H1 (cell line): ENCODE results near the gene PPIL4. TPM values are rescaled to one million over a fixed set of nuclear protein-coding genes. Genes with fewer than 3 reads are reported as not detected.

Experiments
- CTCF ChIA-PET: fragments of 300-600 bp; sonication (Branson Sonifier 250); formaldehyde crosslinking; loops from one replicate; lab custom pipeline; 2021; ENCODE audit not compliant: partially characterized antibody; lab: Charles Lee
- POLR2A ChIA-PET: fragments of 300-600 bp; sonication (Branson Sonifier 250); formaldehyde crosslinking; loops from one replicate; lab custom pipeline; 2021; ENCODE audit warnings: inconsistent platforms; ENCODE audit not compliant: partially characterized antibody; lab: Charles Lee
- DNase-seq, 2 experiments: peaks; one replicate each; pipeline versions ENCODE4 v3.0.0 to v3.0.0-alpha.2; 2010 to 2022; ENCODE audit warnings: low spot score in 2 of 2, low read depth in 1 of 2, mixed read lengths in 1 of 2
- FAIRE-seq: peaks from 2 replicates; lab custom pipeline; 2011; peaks lifted over from hg19 to GRCh38; lab: Jason Lieb, UNC
- H2AFZ ChIP-seq: 2 replicates; pipeline ENCODE4 v1.8.1; 2012; ENCODE audit warnings: low read length, inconsistent platforms
- H2AK5ac ChIP-seq: 2 replicates; pipeline ENCODE4 v1.6.1; 2013; ENCODE audit warnings: low read depth, low read length
- H2BK120ac ChIP-seq: replicated peaks from 2 replicates; pipeline ENCODE3; 2013; ENCODE audit warnings: low read depth, low read length, inconsistent platforms
- H2BK12ac ChIP-seq: 2 replicates; pipeline ENCODE4 v1.6.1; 2013; ENCODE audit warnings: low read depth, low read length
- H2BK15ac ChIP-seq: 2 replicates; pipeline ENCODE4 v1.6.1; 2013; ENCODE audit warnings: low read length
- H2BK20ac ChIP-seq: 2 replicates; pipeline ENCODE4 v1.6.1; 2013; ENCODE audit warnings: low read length
- H2BK5ac ChIP-seq: 2 replicates; pipeline ENCODE4 v1.6.1; 2013; ENCODE audit warnings: low read depth, low read length
- H3K14ac ChIP-seq: 2 replicates; pipeline ENCODE4 v1.6.1; 2013; ENCODE audit warnings: inconsistent platforms; ENCODE audit not compliant: insufficient read length
- H3K18ac ChIP-seq: 2 replicates; pipeline ENCODE4 v1.6.1; 2013; ENCODE audit warnings: low read length; ENCODE audit errors: extremely low read depth
- H3K23ac ChIP-seq: 2 replicates; pipeline ENCODE4 v1.6.1; 2013; ENCODE audit warnings: inconsistent platforms; ENCODE audit not compliant: insufficient read length
- H3K23me2 ChIP-seq: 2 replicates; pipeline ENCODE4 v1.6.1; 2013; ENCODE audit warnings: low read depth, low read length
- H3K27ac ChIP-seq: 2 replicates; pipeline ENCODE4 v1.6.1; 2011; ENCODE audit warnings: low read depth, low read length, inconsistent platforms
- H3K27me3 ChIP-seq, 4 experiments: replicated peaks in 1 of 4; 1 replicate in 1 of 4; 2 replicates in 3 of 4; pipeline versions ENCODE4 v1.6.1 to v1.8.1; 2011 to 2013; ENCODE audit warnings: low read length in 3 of 4, mild to moderate bottlenecking in 3 of 4, inconsistent platforms in 2 of 4, mixed read lengths in 2 of 4, moderate library complexity in 1 of 4; ENCODE audit not compliant: control insufficient read depth in 3 of 4, insufficient read depth in 3 of 4; ENCODE audit errors: extremely low read depth in 1 of 4
- H3K36me3 ChIP-seq, 4 experiments: 2 replicates each; pipeline versions ENCODE4 v1.6.1 to v1.8.1; 2011 to 2013; ENCODE audit warnings: mild to moderate bottlenecking in 4 of 4, low read length in 3 of 4, moderate library complexity in 2 of 4, control low read depth in 1 of 4, inconsistent platforms in 1 of 4; ENCODE audit not compliant: insufficient read depth in 4 of 4, control insufficient read depth in 2 of 4
- H3K4ac ChIP-seq: replicated peaks from 2 replicates; pipeline ENCODE3; 2013; ENCODE audit warnings: low read length, low read depth, mixed read lengths, inconsistent platforms; ENCODE audit not compliant: insufficient read length
- H3K4me1 ChIP-seq, 4 experiments: replicated peaks in 1 of 4; 1 replicate in 1 of 4; 2 replicates in 3 of 4; pipeline versions ENCODE4 v1.6.1 to v1.8.1; 2011 to 2013; ENCODE audit warnings: low read length in 3 of 4, inconsistent platforms in 2 of 4, mixed read lengths in 1 of 4; ENCODE audit not compliant: insufficient read depth in 4 of 4, control insufficient read depth in 3 of 4
- H3K4me2 ChIP-seq, 2 experiments: 2 replicates each; pipeline versions ENCODE4 v1.6.1 to v1.8.1; 2011 to 2013; ENCODE audit warnings: low read depth in 2 of 2, low read length in 2 of 2, control low read depth in 1 of 2, inconsistent platforms in 1 of 2, mild to moderate bottlenecking in 1 of 2; ENCODE audit not compliant: insufficient read depth in 1 of 2
- H3K4me3 ChIP-seq, 4 experiments: fragments of 200-600, 300-600 bp in 1 of 4; sonication (generic), shearing (Covaris generic), sonication (Bioruptor Twin) in 1 of 4; 2 replicates each; pipeline versions ENCODE4 v1.5.1 to v1.8.1; 2011 to 2016; ENCODE audit warnings: low read length in 4 of 4, low read depth in 3 of 4, control low read depth in 2 of 4, inconsistent platforms in 2 of 4, mild to moderate bottlenecking in 2 of 4, mixed read lengths in 1 of 4, moderate library complexity in 1 of 4; ENCODE audit not compliant: insufficient read depth in 2 of 4; ENCODE audit errors: extremely low read depth in 1 of 4
- H3K56ac ChIP-seq: replicated peaks from 2 replicates; pipeline ENCODE3; 2013; ENCODE audit warnings: low read depth, mild to moderate bottlenecking, mixed read lengths, low read length, inconsistent platforms; ENCODE audit not compliant: insufficient read length
- H3K79me1 ChIP-seq: 2 replicates; pipeline ENCODE4 v1.6.1; 2013; ENCODE audit warnings: low read depth, low read length, control low read depth
- H3K79me2 ChIP-seq, 2 experiments: 2 replicates each; pipeline versions ENCODE4 v1.6.1 to v1.8.1; 2012 to 2013; ENCODE audit warnings: low read length in 2 of 2, mild to moderate bottlenecking in 2 of 2, inconsistent platforms in 1 of 2; ENCODE audit not compliant: insufficient read depth in 2 of 2, control insufficient read depth in 1 of 2
- H3K9ac ChIP-seq, 4 experiments: replicated peaks in 1 of 4; 1 replicate in 1 of 4; 2 replicates in 3 of 4; pipeline versions ENCODE4 v1.6.1 to v1.8.1; 2011 to 2013; ENCODE audit warnings: low read depth in 3 of 4, low read length in 3 of 4, control low read depth in 2 of 4, mild to moderate bottlenecking in 2 of 4, moderate library complexity in 2 of 4, inconsistent platforms in 1 of 4; ENCODE audit errors: extremely low read depth in 1 of 4
- H3K9me3 ChIP-seq, 2 experiments: 2 replicates each; pipeline versions ENCODE4 v1.6.1 to v1.8.1; 2012 to 2013; ENCODE audit warnings: mild to moderate bottlenecking in 2 of 2, moderate library complexity in 2 of 2, control low read depth in 1 of 2, inconsistent platforms in 1 of 2, low read depth in 1 of 2, low read length in 1 of 2, mixed read lengths in 1 of 2; ENCODE audit not compliant: insufficient read depth in 2 of 2
- H4K20me1 ChIP-seq, 2 experiments: replicated peaks in 1 of 2; 2 replicates each; pipeline versions ENCODE3 to v1.8.1; 2011 to 2013; ENCODE audit warnings: inconsistent platforms in 2 of 2, low read length in 2 of 2, mild to moderate bottlenecking in 1 of 2; ENCODE audit not compliant: insufficient read depth in 2 of 2, control insufficient read depth in 1 of 2
- H4K5ac ChIP-seq: 2 replicates; pipeline ENCODE4 v1.6.1; 2013; ENCODE audit warnings: low read length, low read depth, mixed read lengths, inconsistent platforms; ENCODE audit not compliant: insufficient read length
- H4K8ac ChIP-seq: 2 replicates; pipeline ENCODE4 v1.8.0; 2013; ENCODE audit warnings: mild to moderate bottlenecking, moderate library complexity, low read length, inconsistent platforms; ENCODE audit not compliant: insufficient read depth; ENCODE audit errors: extremely low read depth
- H4K91ac ChIP-seq: replicated peaks from 2 replicates; pipeline ENCODE3; 2013; ENCODE audit warnings: low read length, mixed read lengths, inconsistent platforms; ENCODE audit not compliant: insufficient read length
- ASH2L ChIP-seq: fragments of 200-600, 300-600 bp; sonication (generic); IDR thresholded peaks from one replicate; pipeline ENCODE4 v1.7.1; 2017; ENCODE audit warnings: low read length
- BRCA1 ChIP-seq: IDR thresholded peaks from 2 replicates; pipeline ENCODE4 v1.6.1; 2012; ENCODE audit warnings: low read depth, low read length, improper control_type of control experiment
- CHD1 ChIP-seq: IDR thresholded peaks from 2 replicates; pipeline ENCODE4 v1.6.1; 2012; ENCODE audit warnings: low read depth, low read length, improper control_type of control experiment
- EGR1 ChIP-seq: IDR thresholded peaks from 2 replicates; pipeline ENCODE4 v1.6.1; 2011; ENCODE audit warnings: low read depth, low read length, borderline replicate concordance
- HDAC6 ChIP-seq: IDR thresholded peaks from one replicate; pipeline ENCODE4 v1.7.1; 2012; ENCODE audit warnings: low read depth, mild to moderate bottlenecking, inconsistent platforms, low read length, moderate library complexity
- SP2 ChIP-seq: IDR thresholded peaks from 2 replicates; pipeline ENCODE4 v1.6.1; 2012; ENCODE audit warnings: mild to moderate bottlenecking, low read length, inconsistent platforms
- SRF ChIP-seq: IDR thresholded peaks from 2 replicates; pipeline ENCODE4 v1.6.1; 2011; ENCODE audit warnings: mild to moderate bottlenecking, low read depth, low read length, moderate library complexity
- TCF12 ChIP-seq: IDR thresholded peaks from 2 replicates; pipeline ENCODE4 v1.6.1; 2011; ENCODE audit warnings: low read depth, mild to moderate bottlenecking, low read length
- WGBS, 2 experiments: shearing (Covaris generic) in 1 of 2; methylation state at CpG; one replicate each; pipeline versions ENCODE4 v1.1.6 to v1.1.7; 2013 to 2015; ENCODE audit warnings: low lambda C conversion rate in 2 of 2, mixed read lengths in 2 of 2, inconsistent platforms in 1 of 2, low coverage in 1 of 2, missing lambda C conversion rate in 1 of 2; ENCODE audit not compliant: insufficient replicate concordance in 2 of 2, insufficient coverage in 1 of 2, insufficient read length in 1 of 2; ENCODE audit errors: extremely low coverage in 1 of 2, missing lambda C conversion rate in 1 of 2; 5-methylcytosine and 5-hydroxymethylcytosine counted together
- polyA plus RNA-seq, 7 experiments: library from polyadenylated mRNA; depleted of rRNA in 3 of 7; stranded (reverse) in 5 of 7; unstranded in 2 of 7; fragments of >200 nt in 5 of 7; fragments of 200-250 nt in 2 of 7; gene quantifications; 1 replicate in 5 of 7; 2 replicates in 1 of 7; 4 replicates in 1 of 7; pipeline versions ENCODE4 v1.2.1 to v1.2.3, GENCODE V29; 2011 to 2013; ENCODE audit warnings: missing spikeins in 2 of 7, mixed read lengths in 2 of 7
- total RNA-seq: library from RNA; stranded (reverse); fragmentation: NEBNext Ultra II Directional; extraction: Animal tissue kit (Norgen Biotek cat#: 25700); gene quantifications from 2 replicates; pipeline ENCODE4 v1.2.1, GENCODE V29; 2021
- TF ChIP-seq, protein P1 (sequence below): IDR thresholded peaks from 2 replicates; pipeline ENCODE4 v1.6.1; 2011; ENCODE audit warnings: low read depth, mild to moderate bottlenecking, low read length; ENCODE audit not compliant: insufficient read depth

PPIL4 gene
- total and polyA plus RNA-seq, 2 of the 8 experiments (the other 6 are each of a cell fraction or from before 2014, with no cell fraction given) = 2.0 to 33.2 TPM

GRCh38 chr6:149580880-149581279 is 35.0 kb upstream of the PPIL4 start:
- Histone ChIP-seq H2AFZ (no peak overlapping the region), H3K4ac (no peak overlapping the region), H3K79me1 (no peaks in the 10 kb centered on the region; the same call in 1 of the 2 replicates), H2BK12ac (no peak overlapping the region), H3K4me3 (no peak overlapping the region), H4K5ac (no peak overlapping the region), H4K8ac (no peak overlapping the region), H3K9ac (no peak overlapping the region), H2BK15ac (no peak overlapping the region), H2BK120ac (no peak overlapping the region), H3K4me2 (no peak overlapping the region), H3K4me1 (no peaks in the 10 kb centered on the region), H2BK5ac (no peak overlapping the region), H3K56ac (no peak overlapping the region), H2AK5ac (no peak overlapping the region), H3K23ac (no peak overlapping the region), H4K20me1 (peaks cover 2 to 9% of the 10 kb centered on the region in 2 experiments), H3K79me2 (peaks cover 0 to 9% of the 10 kb centered on the region in 2 experiments; a peak in 1 of 4 replicates), H3K36me3 (peaks cover 2 to 46% (median 10%) of the 10 kb centered on the region in 4 experiments), H2BK20ac (no peak overlapping the region), H4K91ac (no peak overlapping the region), H3K18ac (no peak overlapping the region), H3K27me3 (no peaks in the 10 kb centered on the region), H3K9me3 (no peaks in the 10 kb centered on the region), H3K27ac (no peak overlapping the region), H3K14ac (no peak overlapping the region), H3K23me2 (no peaks in the 10 kb centered on the region)
- POLR2A ChIA-PET = interaction anchor here (1.1 kb wide), 1 partner anchor 14 kb away, joined by 5 read pairs; no protein-coding TSS in a partner anchor
- 92% methylated on average over 5 of the region's 5 CpGs; no CpG with 5 or more reads in 1 of the 2 experiments for WGBS, 2 experiments
- CTCF ChIA-PET = no interaction called here
- TF ChIP-seq BRCA1 (no peak), CHD1 (no peak), EGR1 (no peak), HDAC6 (no peak), SP2 (no peak), ASH2L (no peak), TCF12 (no peak), SRF (no peak)
- TF ChIP-seq, protein P1, sequence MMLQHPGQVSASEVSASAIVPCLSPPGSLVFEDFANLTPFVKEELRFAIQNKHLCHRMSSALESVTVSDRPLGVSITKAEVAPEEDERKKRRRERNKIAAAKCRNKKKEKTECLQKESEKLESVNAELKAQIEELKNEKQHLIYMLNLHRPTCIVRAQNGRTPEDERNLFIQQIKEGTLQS = no peak
- FAIRE-seq (no peak), DNase-seq (no peak)
